Ramos (cell line): Measurements from ENCODE around the gene PLD4.
"Not testable (repeated sequence)": the region's sequence is repeated elsewhere in the genome, so short reads cannot be mapped to it uniquely, and the experiment has no call there.

Experiments used
- in situ Hi-C: fragments of 300-500 bp; cut with MboI; formaldehyde crosslinking; loops from one replicate; pipeline ENCODE4 v1.14.3; 2022; ENCODE audit warnings: low sequenced_read_pairs; ENCODE audit not compliant: unreplicated experiment

PLD4 gene

GRCh38 chr14:104895786-104896661, 28.7 kb upstream of the PLD4 start:
- in situ Hi-C loops: no loop called here

DNA sequence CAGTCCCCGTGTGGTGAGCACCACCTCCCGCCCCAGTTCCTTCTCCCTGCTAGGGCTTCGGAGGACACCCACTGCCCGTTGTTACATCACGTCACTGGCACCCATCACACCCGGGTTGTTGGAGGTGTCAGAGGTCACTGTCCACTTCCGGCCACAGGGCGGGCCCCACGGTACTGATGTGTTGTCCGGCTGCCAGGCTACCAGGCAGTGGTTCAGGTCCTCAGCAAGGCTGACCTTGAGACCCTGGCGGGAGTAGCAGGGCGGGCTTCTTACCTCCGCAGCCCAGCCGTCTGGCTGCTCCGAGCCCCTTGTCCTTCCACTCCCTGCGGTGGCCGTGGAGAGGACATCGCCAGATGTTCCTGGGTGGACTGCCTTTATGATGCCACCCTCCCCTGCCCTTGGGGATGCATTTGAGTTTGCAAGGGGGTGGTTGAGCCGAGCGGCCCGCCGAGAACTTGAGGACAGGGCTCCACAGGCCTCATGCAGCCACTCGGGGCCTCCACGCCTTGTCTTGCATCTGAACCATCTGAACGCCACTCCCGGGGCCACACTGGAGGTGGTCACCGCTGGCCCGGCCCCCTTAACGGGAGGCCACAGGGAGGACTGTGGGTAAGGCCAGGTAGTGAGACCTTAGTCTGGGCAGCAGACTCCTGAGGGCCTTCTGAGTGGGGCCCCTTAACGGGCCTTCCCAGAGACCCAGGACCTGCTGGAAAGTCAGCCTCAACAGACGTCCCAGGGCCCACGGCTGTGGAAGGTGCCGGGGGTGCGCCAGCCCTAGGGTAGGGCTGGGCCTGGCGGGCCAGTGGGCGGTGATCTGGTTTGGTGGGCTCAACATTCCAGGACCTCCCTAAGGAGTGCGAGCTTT, 27.1 kb upstream of the PLD4 start:
- in situ Hi-C loops: no loop called here

DNA sequence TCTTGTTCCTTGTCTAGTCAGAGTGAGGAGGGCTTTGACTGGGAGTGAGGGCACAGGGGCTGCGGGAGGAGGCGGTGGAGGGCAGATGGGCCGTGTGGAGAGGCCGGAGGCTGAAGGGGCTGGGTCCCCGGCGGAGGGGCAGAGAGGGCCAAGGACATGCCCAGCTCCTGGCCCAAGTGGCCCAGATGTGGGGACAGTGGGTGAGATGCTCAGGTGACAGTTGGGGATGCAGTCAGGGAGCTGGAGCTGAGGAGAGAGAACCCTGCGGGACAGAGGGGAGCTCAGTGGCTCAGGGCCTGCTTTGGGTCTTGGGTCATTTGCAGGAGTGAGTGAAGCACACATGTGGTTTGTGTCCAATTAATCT, 26.5 kb upstream of the PLD4 start:
- in situ Hi-C loops: no loop called here

GRCh38 chr14:104898870-104899510, 25.7 kb upstream of the PLD4 start:
- in situ Hi-C loops: no loop called here

DNA sequence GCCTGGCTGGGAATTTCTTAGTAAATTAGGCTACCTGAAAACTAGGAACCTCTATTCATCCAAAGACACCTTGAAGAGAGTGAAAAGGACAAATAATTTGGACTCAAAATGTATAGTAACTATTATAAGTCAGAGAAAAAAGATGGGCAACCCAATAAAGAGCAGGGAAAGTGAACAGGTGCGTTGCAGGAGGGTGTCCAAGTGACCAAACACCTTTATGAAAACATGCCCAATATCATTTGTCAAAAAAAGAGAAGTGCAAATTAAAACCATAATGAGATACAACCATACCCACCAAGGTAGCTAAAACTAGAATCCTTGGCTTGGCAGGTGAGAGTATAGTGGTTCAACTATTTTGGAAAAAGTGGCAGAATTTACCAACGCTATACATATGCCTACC, 24.9 kb upstream of the PLD4 start:
- in situ Hi-C loops: no loop called here

DNA sequence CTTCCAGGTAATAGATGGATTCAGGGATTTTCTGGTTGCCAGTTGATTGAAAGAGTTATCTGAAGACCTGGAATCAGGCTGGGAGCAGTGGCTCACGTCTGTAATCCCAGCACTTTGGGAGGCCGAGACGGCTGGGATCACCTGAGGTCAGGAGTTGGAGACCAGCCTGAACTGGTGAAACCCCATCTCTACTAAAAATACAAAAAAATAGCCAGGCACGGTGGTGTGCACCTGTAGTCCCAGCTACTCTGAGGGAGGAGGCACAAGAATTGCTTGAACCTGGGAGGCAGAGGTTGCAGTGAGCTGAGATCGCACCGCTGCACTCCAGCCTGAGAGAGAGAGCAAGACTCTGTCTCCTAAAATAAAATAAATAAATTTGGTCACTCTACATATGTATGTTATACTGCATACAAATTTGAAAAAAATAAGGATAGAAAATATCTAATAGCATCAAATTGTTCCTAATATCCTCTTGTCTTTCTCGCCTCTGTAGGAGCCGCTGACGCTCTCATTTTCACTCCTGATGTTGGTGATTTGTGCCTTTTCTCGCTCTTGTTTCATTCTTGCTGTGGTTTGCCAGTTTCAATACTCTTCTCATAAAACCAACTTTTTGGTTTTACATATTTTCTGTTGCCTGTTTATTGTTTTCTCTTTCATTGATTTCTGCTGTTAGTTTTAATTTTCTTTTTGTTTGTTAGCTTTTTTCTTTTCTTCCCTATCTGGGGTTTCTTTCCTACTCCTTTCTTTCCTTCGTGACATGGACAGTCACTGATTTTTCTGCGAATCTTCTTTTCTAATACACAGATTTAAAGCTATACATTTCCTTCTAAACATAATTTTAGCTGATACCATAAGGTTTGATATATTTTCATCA, 23.8 kb upstream of the PLD4 start:
- in situ Hi-C loops: no loop called here

DNA sequence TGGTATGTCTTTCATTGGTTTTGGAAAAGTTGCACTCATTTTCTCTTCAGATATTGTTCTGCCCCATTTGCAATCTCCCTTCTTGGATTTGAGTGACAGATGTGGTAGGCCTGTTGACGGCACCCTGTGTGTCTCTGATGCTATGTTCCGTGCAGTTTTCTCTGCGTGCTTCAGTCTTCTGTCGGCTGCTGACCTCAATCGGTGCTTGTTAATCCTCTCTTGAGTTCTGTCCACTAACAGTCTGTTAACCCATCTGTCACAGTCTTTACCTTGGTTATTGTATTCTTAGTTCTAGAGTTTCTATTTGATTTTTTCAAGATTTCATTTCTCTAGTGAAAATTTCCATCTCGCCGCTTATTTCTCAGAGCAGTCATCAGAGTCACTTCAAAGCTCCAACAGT, 20.7 kb upstream of the PLD4 start:
- in situ Hi-C loops: no loop called here

DNA sequence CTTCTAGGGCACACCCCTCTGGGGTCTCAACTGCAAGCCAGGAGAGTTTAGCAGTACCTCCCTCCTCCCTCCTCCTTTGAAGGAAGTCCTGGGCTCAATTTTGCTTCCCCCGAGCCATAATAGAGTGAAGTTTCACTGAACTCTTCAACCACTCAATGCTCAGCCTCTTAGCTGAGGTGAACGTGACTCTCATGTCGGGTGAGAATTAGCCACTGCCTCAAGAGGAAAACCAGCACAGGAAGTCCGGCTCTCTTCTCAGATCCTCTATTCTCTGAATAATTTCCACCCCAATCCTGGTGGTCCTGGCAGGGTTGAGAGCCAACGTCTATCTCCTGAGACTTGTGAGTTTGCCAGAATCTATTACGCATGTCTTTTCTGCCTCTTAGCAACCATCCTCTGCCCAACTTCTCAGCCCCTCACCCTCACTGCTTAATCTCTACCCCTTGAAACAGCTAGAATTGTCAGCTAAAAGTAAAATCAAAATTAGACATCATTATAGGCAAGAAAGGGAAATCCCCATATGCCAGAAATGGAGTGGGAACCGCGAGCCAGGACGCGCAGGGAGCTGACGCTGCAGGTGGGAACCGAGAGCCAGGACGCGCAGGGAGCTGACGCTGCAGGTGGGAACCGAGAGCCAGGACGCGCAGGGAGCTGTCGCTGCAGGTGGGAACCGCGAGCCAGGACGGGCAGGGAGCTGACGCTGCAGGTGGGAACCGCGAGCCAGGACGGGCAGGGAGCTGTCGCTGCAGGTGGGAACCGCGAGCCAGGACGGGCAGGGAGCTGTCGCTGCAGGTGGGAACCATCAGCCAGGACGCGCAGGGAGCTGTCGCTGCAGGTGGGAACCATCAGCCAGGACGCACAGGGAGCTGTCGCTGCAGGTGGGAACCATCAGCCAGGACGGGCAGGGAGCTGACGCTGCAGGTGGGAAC, 19.8 kb upstream of the PLD4 start:
- in situ Hi-C loops: not testable (repeated sequence)

- in situ Hi-C loops: not testable (repeated sequence)
Observed at GRCh38 chr14:104905579-104905933, 19.1 kb upstream of the PLD4 start.

- in situ Hi-C loops: no loop called here
Observed at GRCh38 chr14:104908303-104908702, 16.4 kb upstream of the PLD4 start.

- in situ Hi-C loops: no loop called here
Observed at GRCh38 chr14:104912053-104912452, 12.6 kb upstream of the PLD4 start.

- in situ Hi-C loops: no loop called here
Observed at GRCh38 chr14:104913435-104913834, 11.2 kb upstream of the PLD4 start.

GRCh38 chr14:104917116-104917515, 7.6 kb upstream of the PLD4 start:
- in situ Hi-C loops: no loop called here

DNA sequence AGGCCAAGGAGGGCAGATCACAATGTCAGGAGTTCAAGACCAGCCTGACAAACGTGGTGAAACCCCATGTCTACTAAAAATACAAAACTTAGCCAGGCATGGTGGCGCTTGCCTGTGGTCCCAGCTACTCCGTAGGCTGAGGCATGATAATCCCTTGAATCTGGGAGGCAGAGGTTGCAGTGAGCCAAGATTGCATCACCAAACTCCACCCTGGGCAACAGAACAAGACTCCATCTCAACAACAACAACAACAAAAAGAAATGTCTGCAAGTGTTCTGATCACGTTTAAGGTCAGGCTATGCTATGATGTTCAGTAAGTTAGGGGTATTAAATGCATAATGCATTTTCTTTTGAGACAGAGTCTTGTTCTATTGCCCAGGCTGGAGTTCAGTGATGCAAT, 6.7 kb upstream of the PLD4 start:
- in situ Hi-C loops: no loop called here

GRCh38 chr14:104919152-104919992, 5.3 kb upstream of the PLD4 start:
- in situ Hi-C loops: not testable (repeated sequence)

DNA sequence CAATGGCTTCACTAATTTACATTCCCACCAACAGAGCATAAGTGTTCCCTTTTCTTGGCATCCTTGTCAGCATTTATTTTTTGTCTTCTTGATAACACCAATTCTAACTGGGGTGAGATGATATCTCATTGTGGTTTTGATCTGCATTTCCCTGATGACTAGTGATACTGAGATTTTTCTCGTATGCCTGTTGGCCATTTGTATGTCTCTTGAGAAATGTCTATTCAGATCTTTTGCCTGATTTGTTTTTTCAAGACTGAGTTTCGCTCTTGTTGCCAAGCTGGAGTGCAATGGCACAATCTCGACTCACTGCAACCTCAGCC, 4.7 kb upstream of the PLD4 start:
- in situ Hi-C loops: no loop called here

DNA sequence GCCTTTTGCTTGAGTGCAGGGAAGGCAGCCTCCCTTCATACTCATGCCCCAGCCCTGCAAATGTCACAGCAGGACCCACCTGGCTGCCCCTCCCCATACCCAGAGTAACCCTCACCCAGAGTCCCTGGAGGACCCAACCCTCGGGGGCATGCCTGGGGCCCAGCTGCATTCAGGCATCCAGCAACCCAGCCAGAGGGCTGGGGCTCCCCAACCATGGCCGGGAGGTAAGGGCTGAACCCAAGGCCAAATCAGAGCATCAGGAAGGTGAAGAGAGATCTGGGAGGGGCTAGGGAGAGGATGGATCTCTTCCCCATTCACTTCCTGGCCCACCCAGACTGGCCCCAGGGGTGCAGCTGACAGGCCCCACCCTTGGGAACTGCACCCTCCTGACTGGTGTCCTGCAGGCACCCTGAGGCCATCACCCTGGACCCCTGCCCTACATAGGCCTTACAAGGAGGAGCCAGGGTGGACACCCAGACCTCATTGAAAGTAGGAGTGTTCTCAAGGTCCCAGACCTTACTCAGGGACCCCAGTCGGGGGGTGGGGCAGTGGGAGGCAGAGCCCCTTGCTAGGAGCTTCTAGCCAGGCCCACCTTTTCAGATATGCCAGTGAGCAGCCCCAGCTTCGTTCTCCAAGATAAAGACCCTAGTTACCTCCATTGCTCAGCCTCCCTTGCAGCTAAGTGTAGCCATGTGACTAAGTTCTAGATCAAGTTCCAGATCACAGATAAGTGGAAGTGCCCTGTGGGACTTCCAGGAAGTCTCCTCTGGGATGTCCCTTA, 849 bp upstream of the PLD4 start:
- in situ Hi-C loops: no loop called here
